GM21619 (cell line): Measurements from ENCODE around the gene RBM24.
"Not testable (repeated sequence)": the region's sequence is repeated elsewhere in the genome, so short reads cannot be mapped to it uniquely, and the experiment has no call there.

Experiments
- ATAC-seq: cut with Tn5 transposase; IDR thresholded peaks from one replicate; pipeline ENCODE4 v1.9.1; 2021; ENCODE audit not compliant: unreplicated experiment

The RBM24 gene

DNA sequence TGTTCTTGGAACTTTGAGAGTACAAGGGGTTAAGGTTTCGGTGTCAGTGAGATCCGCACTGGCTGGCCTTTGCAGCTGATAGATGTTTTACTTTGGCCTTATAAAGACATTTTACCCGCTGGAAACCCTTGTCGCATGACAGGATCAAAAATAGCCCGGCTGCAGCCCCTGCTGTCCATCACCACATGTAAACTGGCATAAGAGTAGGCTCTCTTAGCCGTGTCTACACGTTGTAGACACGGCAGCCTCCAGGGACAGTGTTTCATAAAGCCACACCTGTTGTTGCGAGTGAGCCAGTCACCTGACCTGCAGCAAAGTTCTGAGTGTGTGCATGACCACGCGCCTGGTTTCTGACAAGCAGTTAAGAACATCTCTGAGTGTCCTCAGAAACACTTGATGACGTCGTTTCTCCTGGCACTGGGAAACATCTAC is 8.5 kb downstream of the RBM24 start:
- no peak for ATAC-seq

DNA sequence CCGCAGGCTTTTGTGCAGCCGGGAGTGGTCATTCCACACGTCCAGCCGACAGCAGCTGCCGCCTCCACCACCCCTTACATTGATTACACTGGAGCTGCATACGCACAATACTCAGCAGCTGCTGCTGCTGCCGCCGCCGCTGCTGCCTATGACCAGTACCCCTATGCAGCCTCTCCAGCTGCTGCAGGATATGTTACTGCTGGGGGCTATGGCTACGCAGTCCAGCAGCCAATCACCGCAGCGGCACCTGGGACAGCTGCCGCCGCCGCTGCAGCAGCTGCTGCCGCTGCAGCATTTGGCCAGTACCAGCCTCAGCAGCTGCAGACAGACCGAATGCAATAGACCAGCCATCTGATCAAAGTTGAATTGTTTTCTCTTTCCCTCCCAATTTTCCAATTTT is 10.6 kb downstream of the RBM24 start:
- ATAC-seq, result no peak

DNA sequence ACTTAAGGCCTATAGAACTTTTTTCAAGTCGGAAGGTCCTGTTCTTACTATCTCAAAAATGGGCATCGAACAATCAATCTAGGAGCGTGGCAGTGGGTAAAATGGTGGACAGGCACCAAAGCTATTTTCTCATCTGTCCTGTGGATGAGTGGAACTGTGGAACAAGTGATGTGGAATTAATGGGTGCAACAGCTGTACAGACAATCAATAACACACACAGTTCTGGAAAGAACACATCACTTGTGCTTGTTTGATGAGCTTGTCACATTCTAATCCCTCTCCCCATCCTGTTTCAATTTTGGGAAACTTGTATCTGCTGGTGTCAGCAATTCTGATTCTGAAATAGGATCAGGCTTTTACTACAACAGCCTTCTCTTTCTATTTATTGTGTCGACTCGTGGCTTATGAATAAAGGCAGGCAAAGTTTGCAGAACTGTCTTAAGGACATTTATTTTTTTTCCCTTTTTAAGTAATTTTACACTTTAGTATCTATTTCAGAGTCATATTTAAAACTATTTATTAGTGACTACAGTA is 11.5 kb downstream of the RBM24 start:
- ATAC-seq, result no peak

DNA sequence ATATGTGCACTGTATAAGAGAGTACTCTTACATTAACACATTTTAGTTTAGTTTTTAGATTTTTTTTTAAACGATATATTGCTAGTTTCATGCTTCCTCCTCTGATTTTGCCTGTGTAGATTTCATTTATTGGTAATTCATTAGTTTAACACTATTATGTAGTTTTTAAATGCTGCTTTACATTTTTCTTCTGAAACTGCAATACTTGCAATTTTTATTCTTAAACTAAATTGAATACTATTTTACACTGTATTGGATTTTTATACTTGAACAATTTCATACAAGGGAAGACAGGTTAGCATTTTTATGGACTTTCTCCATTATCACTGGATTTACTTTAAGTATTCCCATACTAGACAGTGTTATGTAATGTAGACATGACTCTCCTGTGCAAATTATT is 12.2 kb downstream of the RBM24 start:
- ATAC-seq, result no peak

DNA sequence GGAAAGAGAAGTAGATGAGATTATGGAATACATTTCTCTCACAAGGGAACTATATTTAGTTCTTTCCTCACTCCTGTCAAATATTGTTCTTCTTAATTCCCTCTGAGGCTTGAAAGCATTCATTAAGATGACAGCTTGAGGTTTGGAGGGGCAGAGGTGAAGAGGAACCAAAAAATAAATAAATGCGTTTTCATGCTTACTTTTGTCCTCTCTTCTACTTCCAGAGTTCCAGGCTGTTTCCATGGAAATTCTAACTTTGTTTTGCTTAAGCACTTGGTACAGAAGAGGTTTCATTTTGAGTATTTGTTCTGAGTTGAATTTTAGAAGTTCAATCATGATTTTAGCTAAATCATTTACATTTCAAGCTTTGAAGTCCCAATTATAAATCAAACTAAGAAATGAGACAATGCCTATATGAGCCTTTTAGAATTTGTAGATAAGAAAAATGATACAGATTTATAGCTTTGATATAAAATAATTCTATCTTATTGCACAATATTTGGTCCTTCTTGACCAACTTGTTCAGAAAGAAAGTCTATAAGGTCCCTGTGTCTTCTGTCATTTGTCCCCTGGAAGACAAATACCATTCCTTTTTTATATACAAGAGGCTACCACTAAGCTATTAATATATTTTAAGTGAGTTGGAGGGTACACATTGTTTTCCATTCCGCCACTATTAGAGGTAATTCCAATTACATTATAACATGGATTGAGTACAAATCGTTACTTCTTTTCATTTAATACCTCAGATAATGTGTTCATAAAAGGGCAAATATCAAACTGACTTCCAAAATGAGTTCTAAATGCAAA is 16.3 kb downstream of the RBM24 start:
- no peak for ATAC-seq

DNA sequence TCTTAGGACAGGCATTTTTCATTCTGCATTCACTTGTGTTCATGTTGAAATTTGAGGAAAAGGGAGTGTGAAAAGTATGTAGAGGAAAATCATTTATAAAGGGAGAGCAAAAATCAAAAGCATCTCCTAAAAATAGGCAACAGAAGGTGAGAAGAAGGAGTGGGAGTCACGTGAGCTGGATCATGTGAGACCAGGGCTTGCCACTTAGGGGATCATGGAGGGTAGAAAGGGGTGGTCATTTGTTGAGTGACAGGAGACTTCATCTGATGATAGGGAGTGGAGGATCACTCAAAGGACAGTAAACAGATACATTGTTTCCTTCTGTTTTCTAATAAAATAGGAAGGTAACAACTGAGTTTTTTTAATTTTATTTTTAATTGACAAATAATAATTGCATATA is 17.1 kb downstream of the RBM24 start:
- no peak for ATAC-seq

DNA sequence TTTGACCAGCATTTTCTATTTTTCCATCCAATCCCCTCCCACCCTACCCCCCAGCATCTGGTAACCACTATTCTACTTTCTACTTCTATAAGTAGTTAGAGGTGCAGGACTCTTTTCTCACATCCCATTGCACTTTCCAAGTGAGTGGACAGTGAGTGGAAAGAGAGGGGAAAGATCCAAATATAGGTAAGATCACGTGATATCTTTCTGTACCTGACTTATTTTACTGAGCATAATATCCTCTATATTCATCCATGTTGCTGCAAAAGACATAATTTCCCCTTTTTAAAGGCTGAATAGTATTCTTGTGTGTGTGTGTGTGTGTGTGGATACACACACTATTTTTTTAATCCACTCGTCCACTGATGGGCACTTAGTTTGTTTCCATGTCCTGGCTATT is 18.1 kb downstream of the RBM24 start:
- no peak for ATAC-seq

DNA sequence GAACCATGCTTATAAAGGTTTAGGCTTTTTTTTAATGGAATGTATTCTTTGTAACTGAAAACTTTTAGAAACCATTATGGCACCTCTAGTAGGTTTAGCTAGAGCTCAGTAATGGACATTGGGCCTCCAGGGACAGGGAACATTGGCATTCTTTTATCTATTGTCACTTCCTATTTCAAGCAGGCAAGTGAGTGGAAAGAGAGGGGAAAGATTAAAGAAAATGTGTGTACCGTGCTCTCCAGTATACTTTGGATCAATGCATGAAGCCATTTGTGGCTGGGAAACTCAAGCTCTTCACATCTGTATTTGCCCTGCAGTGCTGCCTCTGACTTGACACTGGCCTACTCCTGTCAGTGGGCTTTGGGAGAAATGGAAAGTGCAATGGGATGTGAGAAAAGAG is 18.6 kb downstream of the RBM24 start:
- ATAC-seq, result no peak

DNA sequence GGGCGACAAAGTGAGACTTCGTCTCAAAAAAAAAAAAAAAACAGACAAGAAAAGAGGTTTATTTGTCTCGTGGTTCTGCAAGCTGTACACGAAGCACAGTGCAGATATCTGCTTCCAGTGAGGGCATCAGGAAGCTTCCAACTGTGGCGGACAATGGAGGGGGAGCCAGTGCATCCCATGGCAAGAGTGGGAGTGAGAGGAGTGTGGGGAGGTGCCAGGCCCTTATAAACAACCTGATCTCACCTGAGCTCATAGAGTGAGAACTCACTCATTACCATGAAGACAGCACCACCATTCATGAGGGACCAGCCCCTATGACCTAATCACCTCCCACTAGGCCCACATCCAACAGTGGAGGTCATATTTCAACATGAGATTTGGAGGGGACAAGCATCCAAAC is 19.5 kb downstream of the RBM24 start:
- ATAC-seq, result no peak

DNA sequence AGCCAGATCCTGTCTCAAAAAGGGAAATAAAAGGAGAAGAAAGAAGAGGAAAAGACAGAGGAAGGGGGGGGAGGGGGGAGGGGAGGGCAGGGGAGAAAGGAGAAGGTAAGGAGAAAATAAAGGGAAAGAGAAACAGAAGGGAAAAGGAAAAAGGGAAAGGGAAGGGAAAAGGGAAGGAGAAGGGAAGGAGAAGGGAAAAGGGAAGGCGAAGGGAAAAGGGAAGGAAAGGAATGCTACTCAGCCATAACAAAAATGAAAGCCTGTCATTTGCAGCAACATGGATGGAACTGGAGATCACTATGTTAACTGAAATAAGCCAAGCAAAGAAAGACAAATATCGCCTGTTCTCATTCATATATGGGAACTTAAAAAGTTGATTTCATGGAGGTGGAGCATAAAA is 22.3 kb downstream of the RBM24 start:
- no peak for ATAC-seq

DNA sequence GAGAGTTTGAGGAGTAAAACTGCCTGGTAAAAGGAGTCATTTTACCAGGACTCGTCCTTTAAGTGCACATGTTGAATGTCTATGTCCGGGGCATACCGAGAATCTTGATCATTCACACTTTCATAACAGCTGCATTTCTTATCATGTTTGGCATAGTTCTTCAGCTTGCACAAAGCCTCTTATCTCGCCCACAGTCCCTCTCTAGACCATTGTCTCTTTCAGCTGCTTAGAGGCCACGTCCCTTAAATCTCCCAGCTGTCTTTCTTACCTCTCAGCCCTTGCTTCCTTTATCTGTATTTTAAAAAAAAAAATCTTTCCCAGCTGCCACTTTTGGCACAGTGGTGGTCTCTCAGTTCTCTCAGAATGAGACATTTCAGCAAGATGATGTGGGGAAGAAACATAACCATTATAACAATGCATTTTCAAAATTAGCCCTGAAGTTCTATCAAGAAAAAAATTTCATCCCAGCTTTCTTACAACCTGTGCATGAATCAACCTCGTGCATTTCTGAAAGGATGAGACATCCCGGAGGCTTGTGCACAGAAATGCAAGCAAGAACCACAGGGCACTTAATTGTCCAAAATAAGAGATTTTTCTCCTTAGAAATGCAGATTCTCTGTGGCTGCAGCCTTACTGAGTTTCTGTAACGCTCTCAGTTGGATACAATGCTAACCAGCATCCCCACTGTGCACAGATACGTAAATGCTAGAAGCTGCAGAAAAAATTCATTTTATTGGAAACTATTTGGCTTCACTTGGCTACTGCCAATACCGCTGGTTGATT is 24.2 kb downstream of the RBM24 start:
- no peak for ATAC-seq

DNA sequence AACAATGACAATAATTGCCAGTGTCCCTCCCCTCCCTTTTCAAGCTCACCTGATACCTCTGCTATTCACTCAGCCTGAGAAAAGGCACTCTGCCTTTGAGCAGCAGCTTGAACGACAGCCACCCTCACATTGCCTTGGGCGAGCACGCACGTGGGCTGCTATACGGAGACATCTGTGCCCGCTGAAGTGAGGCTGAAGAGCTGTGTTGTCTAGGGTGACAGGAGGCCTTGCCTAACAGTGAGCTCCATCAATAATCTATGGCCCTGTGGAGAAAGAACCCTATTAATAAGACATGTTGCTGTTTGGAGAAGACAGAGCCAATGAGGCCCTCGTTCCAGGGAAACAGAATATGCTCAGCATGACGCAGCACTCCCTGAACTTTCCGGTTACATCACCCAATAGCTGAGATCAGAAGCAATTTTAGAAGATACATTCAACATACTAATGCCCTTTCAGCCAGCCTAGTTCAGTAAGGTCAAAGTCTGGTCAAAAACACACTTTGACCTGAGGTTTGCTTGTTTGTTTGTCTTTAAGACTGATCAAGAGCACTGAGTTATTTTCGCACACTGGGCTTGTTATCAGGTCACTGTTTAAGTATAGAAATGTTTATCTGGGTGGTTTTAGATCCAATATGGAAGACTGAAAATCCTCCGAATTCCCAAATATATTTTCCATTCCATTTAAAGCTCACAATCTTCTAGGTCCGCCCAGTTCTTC is 30.6 kb downstream of the RBM24 start:
- no peak for ATAC-seq

DNA sequence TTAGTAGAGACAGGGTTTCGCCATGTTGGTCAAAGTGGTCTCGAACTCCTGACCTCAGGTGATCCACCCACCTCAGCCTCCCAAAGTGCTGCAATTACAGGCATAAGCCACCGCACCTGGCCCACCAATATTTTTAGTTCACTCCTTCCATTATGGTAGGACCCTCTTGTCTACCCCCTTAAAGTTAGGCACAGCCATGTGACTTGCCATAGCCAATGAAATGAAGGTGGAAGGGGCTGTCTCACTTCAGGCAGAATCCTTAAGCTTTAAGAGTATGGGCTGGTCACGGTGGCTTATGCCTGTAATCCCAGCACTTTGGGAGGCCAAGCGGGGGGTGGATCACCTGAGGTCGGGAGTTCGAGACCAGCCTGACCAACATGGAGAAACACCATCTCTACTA is 32.1 kb downstream of the RBM24 start:
- ATAC-seq, result not testable (repeated sequence)

DNA sequence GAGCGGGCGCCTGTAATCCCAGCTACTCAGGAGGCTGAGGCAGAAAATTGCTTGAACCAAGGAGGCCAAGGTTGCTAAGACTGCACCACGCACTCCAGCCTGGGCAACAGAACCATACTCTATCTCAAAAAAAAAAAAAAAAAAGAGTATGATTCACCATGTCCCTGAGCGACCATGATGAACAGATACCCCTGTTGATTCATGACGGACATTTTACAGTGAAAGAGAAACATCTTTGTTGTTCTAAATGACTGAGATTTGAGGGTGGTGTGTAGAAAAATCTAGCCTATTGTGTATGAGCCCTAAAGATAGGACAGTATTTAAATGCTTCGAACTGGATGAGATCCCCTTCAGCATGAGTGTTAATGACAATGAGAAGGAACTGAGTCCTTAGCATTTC is 32.8 kb downstream of the RBM24 start:
- ATAC-seq, result no peak

DNA sequence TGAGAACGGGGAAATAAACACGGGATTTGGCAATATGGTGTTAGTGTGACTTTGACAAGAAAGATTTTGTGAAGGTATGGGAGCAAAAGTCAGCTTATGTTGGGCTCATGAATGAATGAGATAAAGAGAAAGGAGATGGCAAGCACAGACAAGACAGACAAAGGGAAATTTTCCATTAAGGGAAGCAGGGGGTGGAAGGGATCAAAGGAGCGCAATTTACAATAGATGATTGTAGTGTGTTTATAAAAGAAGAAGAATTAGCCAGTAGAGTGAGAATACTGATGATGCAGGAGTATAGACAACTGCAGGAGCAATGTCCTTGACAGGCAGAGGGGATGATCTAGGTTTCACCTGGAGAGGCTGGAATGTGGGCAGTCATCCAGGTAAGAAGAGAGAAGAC is 34.1 kb downstream of the RBM24 start:
- ATAC-seq, result no peak

DNA sequence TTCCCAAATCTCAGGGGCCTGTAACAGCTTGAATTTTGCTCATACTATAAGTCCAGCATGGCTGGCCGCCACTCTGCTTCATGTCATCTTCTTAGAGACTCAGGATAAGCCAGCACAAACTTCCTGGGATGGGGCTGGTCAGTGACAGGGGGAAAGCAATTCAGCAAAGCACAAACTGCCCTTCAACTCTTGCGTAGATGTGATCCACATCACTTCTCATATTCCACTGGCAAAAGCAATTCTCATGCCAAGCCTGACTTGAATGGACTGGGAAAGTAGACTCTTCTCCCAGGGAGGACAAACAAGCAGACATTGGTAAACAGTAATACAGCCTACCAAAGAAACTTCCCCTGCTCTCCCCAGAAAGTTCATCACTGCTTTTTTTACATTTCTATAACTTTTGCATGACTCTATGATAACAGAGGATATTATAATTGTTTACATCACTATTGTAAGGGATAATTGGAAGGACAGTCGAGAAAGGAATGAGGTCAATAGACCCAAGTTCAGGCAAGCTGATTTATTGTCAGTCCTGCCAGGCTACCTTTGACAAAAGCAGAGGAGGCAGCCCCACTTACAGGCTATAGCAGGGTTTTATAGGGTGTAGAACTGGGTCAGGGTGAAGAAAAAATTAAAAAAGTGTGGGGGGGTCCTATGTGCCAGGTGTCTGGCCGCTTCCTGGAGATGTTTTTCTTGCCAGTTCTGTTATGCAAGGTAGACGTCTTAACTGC is 37.4 kb downstream of the RBM24 start:
- no peak for ATAC-seq

DNA sequence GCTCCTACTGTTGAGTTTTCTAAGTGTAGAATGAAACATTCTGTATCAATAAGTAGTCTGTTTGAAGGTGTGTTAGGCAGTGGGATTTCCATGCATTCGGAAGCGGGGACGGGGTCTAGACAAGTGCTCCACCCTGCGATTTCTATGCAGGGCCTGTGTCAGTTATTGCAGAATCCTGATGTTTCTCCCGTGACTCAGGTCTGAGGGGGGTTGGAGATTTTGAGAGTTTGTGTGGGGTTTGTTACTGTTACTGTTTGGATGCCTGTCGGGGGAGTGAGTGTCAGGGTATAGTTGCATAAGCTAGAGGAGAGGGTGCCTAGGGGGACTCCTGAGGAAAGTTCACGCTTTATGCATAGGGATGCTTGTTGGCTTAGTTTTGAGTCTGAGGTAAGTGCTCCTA is 39.1 kb downstream of the RBM24 start:
- not testable (repeated sequence) for ATAC-seq

DNA sequence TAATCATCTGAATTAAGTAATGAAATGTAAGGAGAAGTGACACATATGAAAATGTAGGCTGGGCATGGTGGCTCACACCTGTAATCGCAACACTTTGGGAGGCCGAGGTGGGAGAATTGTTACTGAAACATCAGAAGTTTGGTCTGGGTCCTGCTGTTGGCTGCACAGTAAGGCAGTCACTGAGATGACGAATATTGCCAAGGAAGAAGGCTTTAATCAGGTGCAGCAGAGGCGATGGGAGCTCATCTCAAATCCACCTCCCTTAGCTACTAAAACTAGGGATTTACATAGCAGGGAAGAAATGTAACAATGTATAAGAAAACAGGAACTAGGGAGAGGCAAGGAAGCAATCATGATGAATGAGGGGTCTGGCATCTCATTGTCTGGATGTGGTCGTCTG is 50.1 kb downstream of the RBM24 start:
- no peak for ATAC-seq

DNA sequence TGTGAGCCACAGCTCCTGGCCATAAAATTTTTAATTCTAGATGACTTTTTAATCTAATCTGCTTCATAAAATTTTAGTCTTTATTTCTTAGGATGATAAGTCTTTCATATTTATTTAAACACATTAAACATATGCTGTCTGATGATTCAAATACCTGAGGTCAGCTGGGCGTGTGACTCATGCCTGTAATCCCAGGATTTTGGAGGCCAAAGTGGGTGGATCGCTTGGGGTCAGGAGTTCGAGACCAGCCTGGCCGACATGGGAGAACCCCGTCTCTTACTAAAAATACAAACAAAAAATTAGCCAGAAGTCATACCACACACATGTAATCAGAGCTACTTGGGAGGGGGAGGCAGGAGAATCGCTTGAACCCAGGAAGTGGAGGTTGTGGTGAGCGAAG is 53.1 kb downstream of the RBM24 start:
- ATAC-seq, result no peak

DNA sequence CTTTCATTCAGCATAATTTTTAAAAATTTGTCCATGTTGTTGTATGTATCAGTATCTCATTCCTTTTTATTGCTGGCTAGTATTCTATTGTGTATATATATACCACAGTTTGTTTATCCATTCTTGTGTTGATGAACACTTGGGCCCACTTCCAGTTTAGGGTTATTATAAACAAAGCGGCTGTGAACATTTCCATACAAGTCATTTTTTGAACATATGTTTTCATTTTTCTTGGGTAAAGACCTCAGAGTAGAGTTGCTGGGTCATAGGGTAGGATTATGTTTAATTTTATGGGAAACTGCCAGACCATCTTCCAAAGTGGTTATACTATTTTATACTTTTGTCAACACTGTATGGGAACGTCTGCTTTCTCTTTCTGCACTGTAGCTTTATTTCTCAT is 55.3 kb downstream of the RBM24 start:
- ATAC-seq, result no peak

DNA sequence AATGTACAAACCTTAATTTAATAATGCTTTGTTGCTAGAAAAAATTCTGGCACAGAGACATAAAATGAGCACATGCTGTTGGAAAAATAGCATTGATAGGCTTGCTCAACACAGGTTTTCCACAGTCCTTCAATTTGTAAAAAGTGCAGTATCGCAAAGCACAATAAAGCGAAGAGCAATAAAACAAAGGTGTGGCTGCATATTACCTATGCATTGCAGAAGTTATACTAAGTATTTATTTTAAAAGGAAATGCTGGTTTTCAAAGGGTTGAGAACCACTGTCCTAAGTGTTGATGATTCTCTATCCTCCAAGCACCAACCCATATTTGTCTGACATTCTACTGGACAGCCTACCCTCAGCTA is 58.1 kb downstream of the RBM24 start:
- no peak for ATAC-seq
